Natural killer cell (primary cell): ENCODE measurements around the gene SLC5A10. TPM values are rescaled to one million over a fixed set of nuclear protein-coding genes. Genes with fewer than 3 reads are reported as not detected.
A peak's percentile ranks its signal among the peaks of the same experiment; 100 is the strongest.

Experiments used
- ATAC-seq, 3 donors: fragments of 150-1000 bp in 2 of 3; fragments of 200-7000 bp in 1 of 3; cut with Tn5 transposase; 1 replicate in 1 of 3; 2 replicates in 2 of 3; pipeline ENCODE4 v1.10.0; 2021; ENCODE audit warnings: mild to moderate bottlenecking in 2 of 3, moderate library complexity in 2 of 3
- DNase-seq, 2 donors: peaks; one replicate each; pipeline versions ENCODE4 v3.0.0 to v3.0.0-alpha.2; 2013 to 2021; ENCODE audit warnings: mixed read lengths in 1 of 2
- H3K27ac ChIP-seq: one replicate; pipeline ENCODE4 v1.5.1; 2013; ENCODE audit warnings: mild to moderate bottlenecking, low read length
- H3K27me3 ChIP-seq: one replicate; pipeline ENCODE4 v1.6.1; 2013; ENCODE audit warnings: low read length; ENCODE audit not compliant: control insufficient read depth, insufficient read depth
- H3K36me3 ChIP-seq: one replicate; pipeline ENCODE4 v1.6.1; 2013; ENCODE audit warnings: low read length; ENCODE audit not compliant: control insufficient read depth, insufficient read depth
- H3K4me1 ChIP-seq: one replicate; pipeline ENCODE4 v1.6.1; 2013; ENCODE audit warnings: low read length; ENCODE audit not compliant: control insufficient read depth, insufficient read depth
- H3K4me3 ChIP-seq: one replicate; pipeline ENCODE4 v1.5.1; 2013; ENCODE audit warnings: low read length
- H3K9me3 ChIP-seq: one replicate; pipeline ENCODE4 v1.6.1; 2013; ENCODE audit warnings: low read length; ENCODE audit not compliant: control insufficient read depth, insufficient read depth
- H3K27ac Mint-ChIP-seq, 2 donors: one replicate each; pipeline ENCODE4 v1.8.0; 2022; ENCODE audit warnings: mild to moderate bottlenecking in 2 of 2, mixed read lengths in 2 of 2, moderate library complexity in 1 of 2
- H3K27me3 Mint-ChIP-seq, 2 donors: one replicate each; pipeline ENCODE4 v1.8.0; 2022; ENCODE audit warnings: low read depth in 2 of 2, mixed read lengths in 2 of 2
- H3K36me3 Mint-ChIP-seq: one replicate; pipeline ENCODE4 v1.8.0; 2022; ENCODE audit warnings: mixed read lengths
- H3K4me1 Mint-ChIP-seq, 2 donors: one replicate each; pipeline ENCODE4 v1.8.0; 2022; ENCODE audit warnings: mixed read lengths in 2 of 2
- H3K4me3 Mint-ChIP-seq: one replicate; pipeline ENCODE4 v1.8.0; 2022; ENCODE audit warnings: mild to moderate bottlenecking, moderate library complexity, mixed read lengths
- H3K9me3 Mint-ChIP-seq, 2 donors: one replicate each; pipeline ENCODE4 v1.8.0; 2022; ENCODE audit warnings: mixed read lengths in 2 of 2
- CTCF ChIP-seq: fragments of 200-600 bp; IDR thresholded peaks from one replicate; pipeline ENCODE4 v1.8.0; 2022; ENCODE audit warnings: antibody characterized with exemption
- WGBS: methylation state at CpG from one replicate; pipeline ENCODE4 v1.1.7; 2013; ENCODE audit warnings: missing lambda C conversion rate; ENCODE audit not compliant: insufficient coverage; 5-methylcytosine and 5-hydroxymethylcytosine counted together
- intact Hi-C: fragments of 100-400 bp; cut with micrococcal nuclease; formaldehyde crosslinking; loops from one replicate; pipeline ENCODE4 v1.14.2; 2022
- total RNA-seq, 4 donors: library from RNA; stranded (reverse); fragments of 120-200 nt in 1 of 4; gene quantifications; one replicate each; pipeline versions ENCODE4 v1.2.3 to v1.2.4, GENCODE V29; 2013 to 2022

Gene SLC5A10
- total RNA-seq, 3 donors from 2014 or later (not counting 1 experiment from before 2014, with no cell fraction given) = 0.28 TPM; not detected in 2

GRCh38 chr17:19009970-19010369, 58.0 kb downstream of the SLC5A10 start:
- Histone ChIP-seq H3K27ac (no peak overlapping the region), H3K36me3 (no peaks in the 10 kb centered on the region), H3K9me3 (no peaks in the 10 kb centered on the region), H3K27me3 (no peaks in the 10 kb centered on the region), H3K4me1 (peaks cover 3% of the 10 kb centered on the region), H3K4me3 (no peak overlapping the region)
- no peak for ATAC-seq
- Mint-ChIP-seq H3K9me3 (no peaks in the 10 kb centered on the region), H3K4me1 (no peaks in the 10 kb centered on the region), H3K36me3 (no peaks in the 10 kb centered on the region), H3K27ac (peak overlapping the region in 1 of 2 donors; percentile 5), H3K27me3 (peaks cover 0 to 4% of the 10 kb centered on the region in 2 donors), H3K4me3 (no peak overlapping the region)
- intact Hi-C loops = no loop called here
- TF ChIP-seq CTCF = no peak
- WGBS = 93% methylated on average over 12 of the region's 12 CpGs
- DNase-seq = no peak

GRCh38 chr17:19010729-19011505, 59.0 kb downstream of the SLC5A10 start:
- intact Hi-C loops = no loop called here
- Mint-ChIP-seq H3K4me1 (no peaks in the 10 kb centered on the region), H3K36me3 (no peaks in the 10 kb centered on the region), H3K4me3 (no peak overlapping the region), H3K27ac (no peak overlapping the region), H3K27me3 (peaks cover 0 to 11% of the 10 kb centered on the region in 2 donors), H3K9me3 (no peaks in the 10 kb centered on the region)
- no peaks in the 10 kb centered on the region for H3K4me1 ChIP-seq
- H3K27ac ChIP-seq = no peak overlapping the region
- 83% methylated on average over 11 of the region's 11 CpGs for WGBS
- no peaks in the 10 kb centered on the region for H3K36me3 ChIP-seq
- DNase-seq = no peak
- no peak overlapping the region for H3K4me3 ChIP-seq
- no peaks in the 10 kb centered on the region for H3K27me3 ChIP-seq
- H3K9me3 ChIP-seq = no peaks in the 10 kb centered on the region
- ATAC-seq = no peak
- no peak for TF ChIP-seq CTCF

GRCh38 chr17:19011581-19011980, 59.6 kb downstream of the SLC5A10 start:
- WGBS = 86% methylated on average over 6 of the region's 6 CpGs
- Histone ChIP-seq H3K4me3 (no peak overlapping the region), H3K27me3 (no peaks in the 10 kb centered on the region), H3K4me1 (no peaks in the 10 kb centered on the region), H3K9me3 (no peaks in the 10 kb centered on the region), H3K27ac (no peak overlapping the region), H3K36me3 (no peaks in the 10 kb centered on the region)
- Mint-ChIP-seq H3K27me3 (peaks cover 0 to 11% of the 10 kb centered on the region in 2 donors), H3K36me3 (no peaks in the 10 kb centered on the region), H3K4me1 (no peaks in the 10 kb centered on the region), H3K4me3 (no peak overlapping the region), H3K27ac (no peak overlapping the region), H3K9me3 (no peaks in the 10 kb centered on the region)
- ATAC-seq (no peak), DNase-seq (no peak)
- TF ChIP-seq CTCF = no peak
- intact Hi-C loops = no loop called here
